ENCODE measurements around the gene EIF1AD. TPM values are rescaled to one million over a fixed set of nuclear protein-coding genes. Genes with fewer than 3 reads are reported as not detected.

EIF1AD gene
- total RNA-seq, 1 experiment from 2014 or later, result 55.1 TPM

GRCh38 chr11:65947603-65948125, 54.3 kb downstream of the EIF1AD start:
- peaks cover 5% of the 10 kb centered on the region for H3K36me3 Mint-ChIP-seq (ENCODE audit: insufficient read depth, unreplicated experiment)
- H3K4me1 Mint-ChIP-seq (ENCODE audit: low read depth, unreplicated experiment), result no peaks in the 10 kb centered on the region
- H3K9me3 Mint-ChIP-seq (ENCODE audit: low read depth, unreplicated experiment), result no peaks in the 10 kb centered on the region
- no peak overlapping the region for H3K27ac Mint-ChIP-seq (ENCODE audit: unreplicated experiment)
- intact Hi-C loops (cut with micrococcal nuclease; ENCODE audit: unreplicated experiment), result no loop called here
- peaks cover 21% of the 10 kb centered on the region for H3K27me3 Mint-ChIP-seq (ENCODE audit: unreplicated experiment)
- BruUV-seq (replicated peaks), result no TSS peak
- no peak for DNase-seq
- CTCF ChIA-PET, result interaction anchor here (1.4 kb wide), 1 partner anchor 63 kb away, joined by 3 read pairs; no protein-coding TSS in a partner anchor
- TF ChIP-seq CTCF (IDR thresholded peaks at IDR 0.05; ENCODE audit: unreplicated experiment), result no peak
- no peak overlapping the region for H3K4me3 Mint-ChIP-seq (ENCODE audit: low read depth, unreplicated experiment)

- no peak for DNase-seq
- Mint-ChIP-seq H3K36me3 (ENCODE audit: insufficient read depth, unreplicated experiment) (peaks cover 5% of the 10 kb centered on the region), H3K9me3 (ENCODE audit: low read depth, unreplicated experiment) (no peaks in the 10 kb centered on the region), H3K4me1 (ENCODE audit: low read depth, unreplicated experiment) (no peaks in the 10 kb centered on the region), H3K27me3 (ENCODE audit: unreplicated experiment) (peaks cover 22% of the 10 kb centered on the region), H3K4me3 (ENCODE audit: low read depth, unreplicated experiment) (no peak overlapping the region), H3K27ac (ENCODE audit: unreplicated experiment) (no peak overlapping the region)
- no peak for TF ChIP-seq CTCF (IDR thresholded peaks at IDR 0.05; ENCODE audit: unreplicated experiment)
- CTCF ChIA-PET, result no interaction called here
- intact Hi-C loops (cut with micrococcal nuclease; ENCODE audit: unreplicated experiment), result no loop called here
- no TSS peak for BruUV-seq (replicated peaks)
Measured at GRCh38 chr11:65947133-65947532, 54.8 kb downstream of the EIF1AD start.

- no peak overlapping the region for H3K4me3 Mint-ChIP-seq (ENCODE audit: low read depth, unreplicated experiment)
- H3K27ac Mint-ChIP-seq (ENCODE audit: unreplicated experiment), result no peak overlapping the region
- CTCF ChIA-PET, result no interaction called here
- peaks cover 27% of the 10 kb centered on the region for H3K27me3 Mint-ChIP-seq (ENCODE audit: unreplicated experiment)
- no peaks in the 10 kb centered on the region for H3K4me1 Mint-ChIP-seq (ENCODE audit: low read depth, unreplicated experiment)
- H3K9me3 Mint-ChIP-seq (ENCODE audit: low read depth, unreplicated experiment), result no peaks in the 10 kb centered on the region
- no TSS peak for BruUV-seq (replicated peaks)
- intact Hi-C loops (cut with micrococcal nuclease; ENCODE audit: unreplicated experiment), result no loop called here
- no peak for DNase-seq
- peaks cover 5% of the 10 kb centered on the region for H3K36me3 Mint-ChIP-seq (ENCODE audit: insufficient read depth, unreplicated experiment)
- TF ChIP-seq CTCF (IDR thresholded peaks at IDR 0.05; ENCODE audit: unreplicated experiment), result no peak
Measured at GRCh38 chr11:65946655-65947054, 55.3 kb downstream of the EIF1AD start.

Other genes starting within 250 kb of the EIF1AD start
- 18.5 and 21.9 TPM in 2 replicates for gene AP5B1, start 221.2 kb downstream of the EIF1AD start, total RNA-seq (2022)
- 12.7 and 15.2 TPM in 2 replicates for gene OVOL1, start 215.1 kb downstream of the EIF1AD start, total RNA-seq (2022)
- gene SNX32, start 168.2 kb downstream of the EIF1AD start, total RNA-seq (2022), result not detected in 2 replicates
- gene CFL1, start 144.0 kb downstream of the EIF1AD start, total RNA-seq (2022), result 955 and 963 TPM in 2 replicates
- gene MUS81, start 141.7 kb downstream of the EIF1AD start, total RNA-seq (2022), result 50.8 and 67.6 TPM in 2 replicates
- gene EFEMP2, start 129.4 kb downstream of the EIF1AD start, total RNA-seq (2022), result 3.4 and 3.8 TPM in 2 replicates
- gene CTSW, start 122.3 kb downstream of the EIF1AD start, total RNA-seq (2022), result not detected in 2 replicates
- 75.8 and 79.2 TPM in 2 replicates for gene FIBP, start 113.7 kb downstream of the EIF1AD start, total RNA-seq (2022)
- 26.6 and 30.2 TPM in 2 replicates for gene CCDC85B, start 111.5 kb downstream of the EIF1AD start, total RNA-seq (2022)
- gene FOSL1, start 101.8 kb downstream of the EIF1AD start, total RNA-seq (2022), result 69.8 and 76.1 TPM in 2 replicates
- gene C11orf68, start 83.1 kb downstream of the EIF1AD start, total RNA-seq (2022), result 25.9 and 27.4 TPM in 2 replicates
- 106 and 114 TPM in 2 replicates for gene DRAP1, start 82.7 kb downstream of the EIF1AD start, total RNA-seq (2022)
- gene TSGA10IP, start 56.7 kb downstream of the EIF1AD start, total RNA-seq (2022), result not detected in 2 replicates
- 47.2 and 48.3 TPM in 2 replicates for gene SART1, start 40.4 kb downstream of the EIF1AD start, total RNA-seq (2022)
- gene BANF1, start 346 bp upstream of the EIF1AD start, total RNA-seq (2022), result 248 and 266 TPM in 2 replicates
- 21.5 and 27.2 TPM in 2 replicates for gene CST6, start 9.9 kb upstream of the EIF1AD start, total RNA-seq (2022)
- gene CATSPER1, start 24.3 kb upstream of the EIF1AD start, total RNA-seq (2022), result 1.0 and 2.6 TPM in 2 replicates
- gene GAL3ST3, start 47.0 kb upstream of the EIF1AD start, total RNA-seq (2022), result not detected in 2 replicates
- 167 and 173 TPM in 2 replicates for gene SF3B2, start 50.2 kb upstream of the EIF1AD start, total RNA-seq (2022)
- 44.7 and 47.9 TPM in 2 replicates for gene PACS1, start 68.1 kb upstream of the EIF1AD start, total RNA-seq (2022)